ENCODE data around the gene SPTB.

The SPTB gene

DNA sequence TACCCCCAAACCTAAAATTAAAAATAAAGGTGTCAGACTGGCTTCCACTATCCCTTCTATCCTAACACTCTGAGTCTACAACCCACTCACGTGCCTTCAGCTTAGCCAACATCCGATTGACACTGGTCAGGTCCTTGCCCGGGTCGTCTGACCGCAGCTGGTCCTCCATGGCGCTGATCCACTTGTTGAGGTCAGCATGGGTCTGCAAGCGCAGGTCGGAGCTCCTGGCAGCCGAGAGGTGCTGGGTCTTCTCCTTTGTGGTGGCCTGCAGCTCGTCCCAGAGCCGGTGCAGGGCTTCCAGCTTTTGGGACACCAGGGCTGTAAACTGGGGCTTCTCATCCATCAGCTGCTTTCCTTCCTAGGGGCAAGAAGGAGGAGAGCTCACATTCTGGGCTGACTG, 97.5 kb downstream of the SPTB start:
- no peak for DNase-seq

DNA sequence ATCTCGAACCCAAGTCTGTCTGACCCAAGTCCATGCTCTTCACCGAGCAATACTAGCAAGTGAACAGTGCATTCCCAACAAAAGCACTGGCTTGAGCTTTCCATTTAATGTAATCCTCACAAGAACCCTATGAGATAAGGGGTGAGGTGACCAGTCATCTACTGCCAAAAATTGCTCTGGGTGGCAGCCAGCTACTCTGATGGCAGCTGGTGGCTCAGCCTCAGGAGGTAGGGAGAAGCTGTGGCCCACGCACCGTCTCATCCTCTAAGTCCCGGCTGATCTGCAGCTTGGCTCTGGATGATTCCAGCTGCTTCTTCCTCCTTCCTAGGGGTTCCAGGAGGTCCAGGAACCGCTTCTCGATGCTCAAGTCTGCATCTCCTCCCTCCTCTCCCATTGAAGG, 100.2 kb downstream of the SPTB start:
- no peak for DNase-seq

DNA sequence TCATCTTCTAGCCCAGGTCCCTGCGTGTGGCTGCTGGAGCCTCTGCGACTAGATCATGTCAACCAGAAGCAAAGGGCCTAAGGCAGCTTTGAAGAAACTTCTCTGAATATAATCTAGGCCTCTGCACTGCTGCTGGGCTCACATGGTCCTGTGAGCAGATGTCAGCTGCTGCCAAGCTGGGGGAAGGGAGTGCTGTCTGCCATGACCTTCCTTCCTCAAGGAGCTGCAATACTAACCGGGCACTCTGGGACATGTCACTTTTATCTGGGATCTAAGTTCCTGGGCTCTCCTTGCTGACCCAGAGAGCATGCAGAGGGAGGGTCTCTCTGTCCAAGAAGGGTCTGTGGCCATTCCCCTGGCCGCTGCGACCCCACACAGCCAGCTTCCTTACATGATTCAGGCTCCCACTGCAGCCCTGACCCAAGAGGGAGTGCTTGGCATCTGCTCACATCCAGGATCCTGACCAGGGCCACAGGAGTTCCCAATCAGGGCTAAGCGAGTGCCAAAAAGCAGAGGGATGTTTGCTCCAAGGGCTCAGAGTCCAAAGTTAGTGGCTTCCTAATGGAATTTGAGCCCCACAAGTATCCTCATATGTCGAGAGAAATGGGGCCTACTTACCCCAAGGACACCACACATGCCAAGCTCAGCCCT, 101.5 kb downstream of the SPTB start:
- no peak for DNase-seq

DNA sequence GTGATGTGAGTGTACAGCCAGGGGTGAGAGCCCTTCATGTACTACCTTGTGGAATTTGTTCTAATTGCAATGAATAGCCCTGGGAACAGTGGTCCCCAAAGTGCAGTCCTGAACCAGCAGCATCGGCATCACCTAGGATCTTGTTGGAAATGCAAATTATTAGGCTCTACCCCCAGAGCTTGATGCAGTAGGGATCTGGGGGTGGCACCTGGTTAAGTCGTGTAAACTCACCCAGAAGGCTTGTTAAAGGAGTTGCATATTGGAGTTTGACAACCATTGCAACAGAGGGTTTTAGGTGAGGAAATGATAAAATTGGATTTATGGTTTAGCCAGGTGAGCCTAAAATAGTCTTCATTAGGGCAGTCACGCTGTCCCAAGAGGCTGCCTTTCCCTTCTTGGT, 102.2 kb downstream of the SPTB start:
- no peak for DNase-seq

DNA sequence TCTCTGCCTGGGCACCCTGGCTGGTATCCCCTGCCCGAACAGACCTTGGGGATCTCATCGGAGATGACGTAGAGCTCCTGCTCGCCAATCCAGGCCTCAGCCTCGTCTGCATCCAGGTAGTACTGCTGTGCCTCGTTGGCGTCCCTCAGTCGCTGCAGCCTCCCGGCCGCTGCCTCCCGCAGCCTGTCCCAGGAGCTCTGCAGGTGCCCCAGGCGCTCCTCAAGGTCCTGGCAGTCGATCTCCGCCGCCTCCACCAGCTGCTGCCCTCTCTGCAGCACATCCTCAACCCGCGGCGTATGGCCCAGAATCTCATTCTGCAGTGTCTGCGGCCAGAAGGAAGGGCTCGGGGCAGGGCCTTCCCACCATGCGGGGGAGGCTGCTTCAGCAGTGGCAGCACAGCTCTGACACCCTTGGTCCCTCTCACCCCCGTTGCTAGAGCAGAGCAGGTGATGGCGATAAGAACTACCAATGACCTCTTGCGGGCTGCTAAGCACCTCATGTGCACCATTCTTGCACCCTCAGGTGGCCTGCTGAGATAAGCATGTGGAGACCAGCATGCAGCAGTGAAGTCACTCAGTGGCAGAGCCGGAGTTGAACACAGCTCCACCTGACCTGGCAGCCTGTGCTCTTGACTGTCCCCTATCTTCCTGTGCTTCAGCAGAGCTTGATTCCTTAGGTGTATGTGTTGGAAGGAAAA, 104.5 kb downstream of the SPTB start:
- no peak for DNase-seq

DNA sequence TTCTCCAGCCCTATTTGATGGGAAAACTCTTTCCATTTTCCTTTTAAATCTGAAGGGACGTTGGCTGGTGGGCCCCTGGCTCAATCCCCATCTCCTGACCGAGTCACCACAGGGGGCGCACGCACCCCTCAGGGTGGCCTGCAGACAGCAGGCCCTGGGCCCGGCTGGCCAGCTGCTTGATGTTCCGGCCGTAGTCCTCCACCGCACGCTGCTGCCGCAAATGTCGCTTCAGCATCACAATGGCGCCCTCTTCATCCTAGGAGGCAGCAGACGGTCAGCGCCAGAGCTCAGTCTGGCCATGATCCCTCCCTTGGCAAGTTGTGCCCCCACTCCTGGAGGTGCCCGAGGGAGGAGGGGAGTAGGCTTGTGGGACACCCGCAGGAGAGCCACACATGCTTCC, 105.4 kb downstream of the SPTB start:
- no peak for DNase-seq

DNA sequence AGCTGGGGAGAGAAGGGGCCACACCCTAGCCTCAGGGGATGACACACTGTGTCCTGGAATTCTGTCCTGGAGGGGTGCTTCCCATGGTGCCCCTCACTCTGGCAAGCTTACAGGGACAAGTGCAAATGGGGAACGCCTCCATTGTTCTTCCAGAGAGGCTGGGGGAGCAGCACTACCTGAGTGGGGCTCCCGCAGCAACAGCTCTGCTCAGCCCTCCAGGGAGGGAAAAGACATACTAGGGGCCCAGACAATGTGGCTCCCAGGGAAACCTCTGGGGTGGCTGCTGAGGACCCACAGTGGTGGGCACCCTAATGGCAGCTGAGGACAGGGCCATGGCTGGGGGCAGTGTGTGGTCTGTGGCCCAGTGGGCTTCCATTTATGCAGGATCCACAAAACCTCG, 106.1 kb downstream of the SPTB start:
- DNase-seq = no peak

DNA sequence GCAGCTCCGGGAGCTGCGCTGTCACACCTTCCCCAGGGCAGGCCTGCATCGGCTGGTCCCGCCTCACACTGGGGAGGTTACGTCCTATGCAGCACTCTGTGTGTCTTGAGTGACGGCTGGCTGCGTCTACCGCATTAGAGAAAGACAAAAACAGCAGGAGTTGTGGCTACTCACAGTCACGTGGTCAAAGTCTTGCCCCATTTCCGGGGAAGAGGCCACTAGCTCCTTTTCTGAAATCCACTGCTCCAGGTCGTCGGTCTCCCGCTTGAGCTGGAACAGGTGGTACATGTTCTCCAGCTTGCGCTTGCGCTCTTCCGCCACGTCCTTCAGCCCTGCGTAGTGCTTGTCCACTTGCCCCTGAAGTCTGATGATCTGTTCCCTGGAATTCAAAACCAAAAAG, 106.7 kb downstream of the SPTB start:
- DNase-seq = no peak

DNA sequence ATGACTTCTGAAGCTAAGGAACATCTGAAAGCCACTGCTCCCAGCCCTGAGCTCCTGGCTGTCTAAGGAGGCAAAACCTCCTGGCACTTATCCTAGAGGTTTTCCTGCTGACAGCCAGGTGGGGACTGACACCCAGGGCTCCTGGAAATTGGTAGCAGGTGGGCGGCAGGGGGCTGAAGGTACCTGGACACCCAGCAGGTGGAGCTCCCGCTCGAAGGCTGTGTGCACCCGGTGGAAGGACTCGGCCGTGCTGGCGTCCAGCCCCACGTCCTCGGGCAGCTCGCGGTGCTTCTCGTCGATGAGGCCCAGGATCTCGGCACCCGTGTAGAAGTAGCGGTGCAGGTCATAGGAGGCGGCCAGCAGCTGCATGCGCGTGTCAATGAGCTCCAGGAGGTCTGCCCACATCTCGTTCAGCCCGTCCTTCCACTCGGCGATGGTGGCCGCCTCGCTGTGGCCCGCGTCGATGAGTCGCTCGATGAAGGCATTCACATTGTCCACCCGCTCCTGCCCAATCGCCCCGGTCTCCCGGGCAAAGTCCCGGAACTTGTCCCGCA, 107.2 kb downstream of the SPTB start:
- DNase-seq = no peak

DNA sequence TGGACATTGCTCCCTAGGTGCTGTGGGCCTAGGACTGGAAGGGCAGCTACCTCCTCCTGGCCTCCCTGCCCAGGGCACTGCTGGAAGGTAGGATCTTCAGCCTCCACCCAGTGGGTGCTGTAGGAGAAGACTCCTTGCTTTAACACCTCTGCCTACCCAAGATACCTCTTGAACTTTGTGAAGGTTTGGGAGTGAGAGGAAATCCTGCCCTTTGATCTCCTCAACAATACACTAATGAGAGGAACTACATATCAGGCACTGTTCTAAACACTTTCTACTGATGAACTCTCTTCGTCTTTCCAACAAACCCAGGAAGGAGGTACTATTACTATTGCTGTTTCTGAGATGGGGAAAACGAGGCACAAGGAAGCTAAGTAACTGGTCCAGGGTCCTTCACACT, 108.5 kb downstream of the SPTB start:
- DNase-seq = no peak

DNA sequence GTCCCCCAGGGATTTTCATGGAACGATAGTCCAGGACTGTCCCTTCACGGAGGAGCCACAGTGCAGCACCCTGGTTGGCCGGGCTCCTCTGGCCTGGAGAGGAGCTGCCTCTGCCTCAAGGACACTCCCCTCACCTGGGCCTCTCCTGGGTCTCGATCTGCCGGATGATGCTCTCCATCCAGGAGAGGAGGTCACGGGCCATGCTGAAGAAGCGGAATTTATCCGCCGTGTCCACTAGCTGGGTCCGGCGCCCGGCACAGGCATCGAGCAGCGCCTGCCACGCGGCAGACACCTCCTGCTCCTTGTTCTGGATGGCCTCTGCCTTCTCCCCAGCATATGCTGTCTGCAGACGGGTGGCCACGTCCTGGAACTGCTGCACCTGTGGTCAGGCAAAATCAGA, 109.0 kb downstream of the SPTB start:
- no peak for DNase-seq

DNA sequence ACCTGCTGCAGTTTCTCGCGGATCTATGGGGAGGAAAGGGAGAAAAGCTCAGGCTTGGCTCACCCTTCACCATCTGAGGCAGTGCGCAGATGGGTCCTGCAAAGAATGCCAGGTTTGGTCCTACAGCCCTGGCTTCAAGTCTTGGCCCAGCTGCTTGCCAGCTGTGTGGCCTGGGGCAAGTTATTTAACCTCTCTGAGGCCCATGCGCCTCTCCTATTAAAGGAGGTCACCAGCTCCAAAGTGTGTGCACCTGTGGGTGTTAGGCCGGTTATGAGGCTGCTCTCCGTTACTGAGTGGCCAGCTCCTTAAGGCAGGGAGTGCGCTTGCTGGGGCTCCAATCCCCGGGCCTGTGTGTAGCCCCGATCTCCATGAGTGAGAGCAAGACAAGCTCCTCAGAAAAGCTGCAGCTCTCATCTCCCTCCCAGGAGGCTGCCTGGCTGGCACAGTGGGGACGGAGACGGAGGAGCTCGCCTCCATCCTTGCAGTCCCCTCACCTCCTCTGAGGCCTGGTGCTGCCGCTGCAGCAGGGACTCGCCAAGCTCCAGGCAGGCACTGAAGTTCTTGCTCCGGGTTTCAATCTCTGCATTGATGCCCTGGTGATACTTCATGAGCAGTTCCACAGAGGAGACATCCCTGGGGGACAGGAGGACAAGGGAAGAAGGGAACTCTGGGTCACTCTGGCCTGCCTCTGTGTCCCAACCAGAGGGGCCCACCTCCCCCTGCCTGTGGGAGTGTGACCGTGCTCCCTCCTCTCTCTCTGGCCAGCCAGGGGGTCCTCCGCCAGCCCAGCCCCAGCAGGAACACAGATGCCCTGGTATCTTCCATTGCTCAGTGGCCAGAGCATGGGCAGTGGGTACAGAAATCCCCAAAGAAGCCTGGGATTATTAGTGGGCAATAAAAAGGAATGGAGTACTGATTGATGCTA, 110.3 kb downstream of the SPTB start:
- no peak for DNase-seq

DNA sequence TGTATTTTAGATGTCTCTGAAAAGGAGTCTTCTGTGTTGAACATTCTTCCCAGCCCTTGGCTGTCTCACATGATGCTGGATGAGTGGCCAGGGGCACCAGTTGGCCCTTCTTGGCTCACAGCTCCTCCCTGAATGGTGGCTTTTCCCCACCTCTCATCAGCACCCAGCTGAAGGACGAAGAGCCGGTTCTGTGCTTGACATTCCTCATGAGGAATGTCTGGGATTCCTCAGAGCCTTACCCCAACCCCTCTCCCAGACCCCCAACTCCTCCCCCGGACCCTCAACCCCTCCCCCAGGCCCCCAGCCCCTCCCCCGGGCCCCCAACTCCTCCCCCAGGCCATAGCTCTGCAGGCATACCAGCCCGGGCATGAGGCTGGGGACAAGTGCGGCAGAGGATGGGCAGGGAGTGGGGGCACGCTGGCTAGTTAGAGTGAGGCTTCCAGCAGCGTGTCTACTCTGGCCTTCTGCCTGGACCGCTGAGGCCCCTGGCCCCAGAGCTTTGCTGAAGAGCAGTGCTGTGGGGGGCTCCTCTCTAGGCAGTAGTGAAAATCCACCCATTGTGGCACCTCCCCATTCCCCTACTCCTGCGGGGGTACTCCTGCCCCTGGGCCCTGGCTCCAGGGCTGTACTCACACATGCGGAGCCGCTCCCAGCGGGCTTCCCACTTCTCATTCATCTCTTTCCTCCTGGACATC, 111.2 kb downstream of the SPTB start:
- no peak for DNase-seq

DNA sequence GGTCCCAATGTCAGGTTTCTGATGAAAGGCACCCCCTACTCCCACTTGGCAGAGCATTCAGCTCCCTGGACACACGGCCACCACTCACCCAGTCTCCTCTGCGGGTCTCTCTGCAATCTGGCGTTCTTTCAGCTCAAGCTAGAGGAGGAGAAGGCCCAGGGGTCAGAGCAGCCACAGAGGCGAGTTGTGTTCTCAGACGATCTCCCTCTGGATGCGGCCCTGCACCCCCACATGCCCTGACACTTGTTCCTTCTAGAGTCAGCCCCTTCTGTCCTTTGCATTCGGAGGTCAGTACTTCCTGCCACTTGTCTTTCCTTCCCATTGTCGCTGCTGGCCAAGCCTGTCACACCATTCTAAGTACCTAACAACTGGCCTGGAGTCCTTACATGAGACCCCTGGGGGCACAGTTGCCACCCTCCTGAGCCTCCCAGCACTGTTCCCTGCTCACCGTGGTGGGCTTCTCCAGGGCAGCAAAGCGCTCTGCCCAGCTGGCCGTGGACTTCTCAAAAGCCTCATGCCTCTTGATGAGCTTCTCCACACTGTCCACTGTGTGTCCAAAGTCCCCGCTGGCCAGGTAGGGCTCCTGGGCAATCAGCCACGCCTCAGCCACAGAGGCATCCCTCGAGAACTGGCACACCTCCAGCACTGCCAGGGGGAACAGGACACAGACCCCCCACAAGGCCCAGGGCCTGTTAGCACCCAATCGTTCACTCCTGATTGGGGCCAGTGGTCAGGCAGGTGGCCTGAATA, 112.3 kb downstream of the SPTB start:
- no peak for DNase-seq

DNA sequence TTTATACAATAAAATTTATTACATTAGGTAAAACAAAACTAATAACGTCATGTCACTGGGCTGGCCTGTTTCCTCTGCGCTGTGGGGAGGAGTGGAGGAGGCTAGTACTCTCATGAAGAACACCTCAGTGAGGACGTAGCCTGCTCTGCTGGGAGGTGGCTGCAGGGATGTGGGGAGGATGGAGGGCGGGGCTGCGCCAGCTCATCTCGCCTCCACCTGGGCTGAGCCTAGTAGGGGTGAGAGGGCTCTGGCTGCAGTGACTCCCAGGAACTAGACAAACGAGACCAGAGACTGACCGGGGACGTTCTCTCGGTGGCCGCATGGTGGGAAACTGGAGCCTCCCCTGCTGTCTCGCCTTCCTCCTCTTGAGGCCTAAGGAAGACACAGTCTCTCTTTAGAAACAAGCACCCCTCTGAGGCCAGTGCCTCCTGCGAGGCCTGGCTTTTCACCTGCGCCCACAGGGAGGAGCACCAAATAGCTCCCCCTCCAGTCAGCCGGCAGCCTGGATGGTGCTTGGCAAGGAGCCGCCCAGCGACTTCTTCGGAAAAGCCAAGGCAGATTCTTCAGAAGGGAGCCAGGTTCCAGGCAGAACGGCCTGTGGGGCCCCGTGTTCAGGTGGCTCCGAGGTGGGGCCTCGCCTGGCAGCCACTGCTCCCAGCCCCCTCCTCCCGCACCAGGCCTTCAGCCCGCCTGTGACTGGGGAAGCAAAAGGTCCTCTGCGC, 113.1 kb downstream of the SPTB start:
- DNase-seq = no peak

DNA sequence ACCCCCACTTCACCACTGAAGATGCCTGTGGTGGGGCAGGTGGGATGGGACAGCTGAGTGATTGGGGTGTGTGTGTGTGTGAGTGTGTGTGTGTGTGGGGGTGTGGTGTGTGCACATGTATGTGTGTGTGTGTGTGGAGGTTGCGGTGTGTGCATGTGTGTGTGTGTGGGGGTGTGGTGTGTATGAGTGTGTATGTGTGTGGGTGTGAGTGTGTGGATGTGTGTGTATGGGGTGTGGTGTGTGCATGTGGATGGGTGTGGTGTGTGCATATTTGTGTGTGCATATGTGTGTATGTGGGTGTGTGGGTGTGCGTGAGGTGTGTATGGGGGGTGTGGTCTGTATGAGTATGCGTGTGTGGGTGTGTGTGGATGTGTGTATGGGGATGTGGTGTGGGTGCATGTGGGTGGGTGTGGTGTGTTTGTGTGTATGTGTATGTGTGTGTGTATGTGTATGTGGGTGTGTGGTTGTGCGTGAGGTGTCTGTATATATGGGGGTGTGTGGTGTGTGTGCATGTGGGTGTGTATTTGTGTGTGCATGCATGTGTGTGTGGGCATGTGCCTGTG, 113.9 kb downstream of the SPTB start:
- no peak for DNase-seq

DNA sequence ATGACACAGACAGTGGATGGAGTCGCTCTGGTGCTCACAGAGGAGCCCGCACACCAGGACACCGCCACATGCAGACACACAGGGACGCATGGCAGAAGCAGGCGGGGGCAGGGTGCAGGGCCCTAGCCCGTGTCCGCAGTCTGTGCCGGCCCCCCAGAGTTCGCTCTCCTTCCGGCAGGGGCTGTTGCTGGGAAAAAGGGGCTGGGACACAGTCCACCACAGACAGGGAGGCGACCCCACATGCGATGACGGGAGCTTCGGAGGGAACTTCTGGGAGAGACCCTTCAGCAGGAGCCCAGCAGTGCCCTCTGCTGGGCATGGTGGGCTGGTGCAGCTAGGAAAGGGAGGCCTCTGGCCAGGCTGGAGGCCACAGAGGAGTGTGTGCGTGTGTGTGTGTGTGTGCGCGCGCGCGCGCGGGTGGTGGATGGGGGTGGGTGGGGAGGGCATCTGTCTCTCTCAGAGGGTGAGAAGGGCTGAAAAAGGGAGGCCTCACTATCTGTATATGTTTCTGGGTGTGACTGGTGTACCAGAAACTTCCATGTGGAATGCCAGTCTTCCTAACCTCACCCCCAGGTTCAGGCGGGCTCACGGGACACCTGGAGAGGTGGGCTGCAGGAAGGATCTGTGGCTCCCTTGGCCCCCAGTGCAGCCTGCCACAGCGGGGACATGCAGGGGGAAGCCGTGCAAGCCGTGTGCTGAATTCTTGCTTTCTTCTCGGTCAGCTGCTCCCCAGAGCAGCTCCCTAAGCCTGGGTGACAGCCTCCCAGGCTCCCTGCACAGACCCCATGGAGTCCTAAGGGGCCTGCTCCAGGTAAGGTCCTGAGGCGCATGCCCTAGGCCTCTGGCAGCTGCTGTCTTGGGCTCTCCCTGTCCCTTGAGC, 114.8 kb downstream of the SPTB start:
- peak; percentile 83 for DNase-seq

DNA sequence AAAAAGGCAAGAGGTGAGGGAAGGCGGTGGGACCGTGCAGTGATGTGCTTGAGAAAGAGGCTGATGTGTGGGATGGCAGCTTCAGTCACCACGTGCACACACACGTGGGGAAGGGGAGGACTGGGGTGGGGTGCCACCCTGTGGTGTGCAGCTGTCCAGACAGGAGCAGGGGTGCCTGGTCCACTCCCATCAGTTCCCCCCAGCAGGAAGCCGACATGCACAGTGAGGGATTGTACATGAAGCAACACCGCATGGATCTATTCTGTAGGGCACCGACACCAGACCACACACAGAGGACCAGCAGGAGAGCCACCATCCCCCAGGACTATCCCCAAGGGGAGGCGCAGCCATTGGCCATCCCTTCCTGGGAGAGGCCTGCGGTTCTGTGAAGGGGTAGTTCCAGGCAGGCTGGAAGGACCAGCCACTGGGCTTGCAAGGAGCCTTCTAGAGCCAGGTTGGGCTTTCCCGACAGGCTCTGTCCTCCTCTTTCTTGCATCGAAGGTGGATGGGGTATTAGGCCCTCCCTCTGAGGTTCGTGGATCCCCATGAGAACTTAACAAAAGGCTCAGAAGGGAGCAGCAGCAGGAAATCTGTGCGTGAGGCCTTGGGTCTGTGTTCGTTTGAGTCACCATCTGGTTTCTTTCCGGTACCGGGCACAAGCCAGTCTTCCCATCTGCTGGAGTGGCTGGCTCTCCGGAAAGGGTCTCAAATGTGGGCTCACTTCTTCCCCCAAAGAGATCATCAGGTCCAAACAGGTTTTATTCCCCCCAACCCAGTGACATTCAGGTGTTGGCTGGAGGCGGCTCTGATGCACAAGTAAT, 115.7 kb downstream of the SPTB start:
- peak; percentile 19 for DNase-seq
